Fibroblast of the aortic adventitia (primary cell): Measurements from ENCODE around the gene FANCD2OS. TPM values are rescaled to one million over a fixed set of nuclear protein-coding genes. Genes with fewer than 3 reads are reported as not detected.

ENCODE experiments used
- DNase-seq: peaks from one replicate; pipeline ENCODE4 v3.0.0-alpha.2; 2010; ENCODE audit warnings: low read depth
- H3K4me3 ChIP-seq: 2 replicates; pipeline ENCODE4 v1.5.1; 2011; ENCODE audit warnings: low read depth, mild to moderate bottlenecking, control low read depth, low read length, moderate library complexity
- total RNA-seq: library from RNA; depleted of rRNA; stranded (reverse); fragments of >200 nt; gene quantifications from 2 replicates; pipeline ENCODE4 v1.2.3, GENCODE V29; 2012; ENCODE audit warnings: low replicate concordance
- TF ChIP-seq, protein P1 (sequence below): IDR thresholded peaks from 2 replicates; pipeline ENCODE4 v1.5.1; 2011; ENCODE audit warnings: mild to moderate bottlenecking, low read length, control low read depth, inconsistent platforms; ENCODE audit not compliant: insufficient read depth

FANCD2OS gene
- total RNA-seq, 1 donor: not detected

DNA sequence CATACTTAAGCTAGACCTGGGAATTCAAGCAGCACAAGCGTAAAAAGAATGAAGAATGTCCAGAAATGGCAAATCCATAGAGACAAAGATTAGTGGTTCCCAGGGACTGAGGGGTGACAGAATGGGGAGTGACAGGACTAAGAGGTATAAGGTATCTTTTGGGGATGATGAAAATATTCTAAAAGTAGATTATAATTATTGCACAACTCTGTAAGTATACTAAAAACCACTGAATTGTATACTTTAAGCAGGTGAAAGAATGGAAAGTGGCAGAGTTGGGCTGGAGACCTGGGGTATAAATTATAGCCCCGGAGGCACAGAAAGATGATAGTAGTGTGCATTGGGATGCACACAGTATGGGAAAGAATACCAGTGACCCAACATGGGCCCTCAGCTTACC, 13.0 kb upstream of the FANCD2OS start:
- DNase-seq: no peak
- H3K4me3 ChIP-seq: no peak overlapping the region
- TF ChIP-seq, protein P1, sequence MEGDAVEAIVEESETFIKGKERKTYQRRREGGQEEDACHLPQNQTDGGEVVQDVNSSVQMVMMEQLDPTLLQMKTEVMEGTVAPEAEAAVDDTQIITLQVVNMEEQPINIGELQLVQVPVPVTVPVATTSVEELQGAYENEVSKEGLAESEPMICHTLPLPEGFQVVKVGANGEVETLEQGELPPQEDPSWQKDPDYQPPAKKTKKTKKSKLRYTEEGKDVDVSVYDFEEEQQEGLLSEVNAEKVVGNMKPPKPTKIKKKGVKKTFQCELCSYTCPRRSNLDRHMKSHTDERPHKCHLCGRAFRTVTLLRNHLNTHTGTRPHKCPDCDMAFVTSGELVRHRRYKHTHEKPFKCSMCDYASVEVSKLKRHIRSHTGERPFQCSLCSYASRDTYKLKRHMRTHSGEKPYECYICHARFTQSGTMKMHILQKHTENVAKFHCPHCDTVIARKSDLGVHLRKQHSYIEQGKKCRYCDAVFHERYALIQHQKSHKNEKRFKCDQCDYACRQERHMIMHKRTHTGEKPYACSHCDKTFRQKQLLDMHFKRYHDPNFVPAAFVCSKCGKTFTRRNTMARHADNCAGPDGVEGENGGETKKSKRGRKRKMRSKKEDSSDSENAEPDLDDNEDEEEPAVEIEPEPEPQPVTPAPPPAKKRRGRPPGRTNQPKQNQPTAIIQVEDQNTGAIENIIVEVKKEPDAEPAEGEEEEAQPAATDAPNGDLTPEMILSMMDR: no peak

DNA sequence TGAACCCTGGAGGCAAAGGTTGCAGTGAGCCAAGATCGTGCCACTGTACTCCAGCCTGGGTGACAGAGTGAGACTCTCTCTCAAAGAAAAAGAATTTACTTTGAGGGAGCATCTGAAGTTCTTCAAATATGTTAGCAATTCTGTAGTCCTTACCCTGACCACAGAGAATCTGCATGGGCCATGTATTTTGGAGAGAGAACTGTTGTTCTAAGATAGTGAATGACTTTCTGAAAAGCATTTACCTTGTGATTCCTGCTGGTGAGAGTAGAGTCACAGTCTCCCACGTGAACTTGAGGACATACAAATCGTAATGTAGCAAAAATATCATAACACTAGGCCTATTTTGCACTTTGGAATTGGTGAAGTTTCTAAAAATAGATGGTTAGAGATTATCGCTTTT, 11.3 kb upstream of the FANCD2OS start:
- H3K4me3 ChIP-seq: no peak overlapping the region
- TF ChIP-seq, protein P1: no peak
- no peak for DNase-seq

DNA sequence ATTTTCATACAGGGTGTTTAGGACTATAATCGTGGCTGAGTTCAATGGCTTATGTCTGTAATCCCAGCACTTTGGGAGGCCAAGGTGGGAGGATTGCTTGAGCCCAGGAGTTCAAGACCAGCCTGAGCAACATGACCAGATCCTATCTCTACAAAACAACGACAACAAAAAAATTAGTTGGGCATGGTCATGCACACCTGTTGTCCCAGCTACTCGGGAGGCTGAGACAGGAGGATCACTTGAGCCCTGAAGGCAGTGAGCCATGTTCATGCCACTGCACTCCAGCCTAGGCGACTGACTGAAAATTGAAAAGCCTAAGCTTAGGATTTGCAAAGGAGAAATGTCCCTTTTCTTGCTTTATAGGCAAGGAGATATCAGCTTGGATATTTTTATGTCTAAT, 8.9 kb upstream of the FANCD2OS start:
- TF ChIP-seq, protein P1: no peak
- peak overlapping the region; percentile 100 for H3K4me3 ChIP-seq

DNA sequence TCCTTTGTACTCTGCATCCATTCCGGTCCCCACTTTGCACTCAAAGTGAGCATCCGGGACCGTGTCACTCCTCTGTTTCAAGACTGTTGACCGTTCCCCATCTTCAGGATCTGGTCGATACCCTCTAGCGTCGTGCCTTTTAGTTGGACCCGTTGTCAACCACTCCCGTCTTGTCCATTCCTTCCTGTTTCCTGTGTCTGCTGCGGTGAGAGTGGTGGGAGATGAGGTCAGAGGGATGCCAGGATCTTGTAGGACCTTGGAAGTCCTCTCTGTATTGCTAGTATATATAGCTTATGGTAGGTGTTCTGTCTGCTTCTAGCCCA, 8.0 kb upstream of the FANCD2OS start:
- no peak for DNase-seq
- peak overlapping the region; percentile 100 for H3K4me3 ChIP-seq
- TF ChIP-seq, protein P1: no peak

More for the DNA sequence above, 8.9 kb upstream of the FANCD2OS start:
- DNase-seq: no peak

DNA sequence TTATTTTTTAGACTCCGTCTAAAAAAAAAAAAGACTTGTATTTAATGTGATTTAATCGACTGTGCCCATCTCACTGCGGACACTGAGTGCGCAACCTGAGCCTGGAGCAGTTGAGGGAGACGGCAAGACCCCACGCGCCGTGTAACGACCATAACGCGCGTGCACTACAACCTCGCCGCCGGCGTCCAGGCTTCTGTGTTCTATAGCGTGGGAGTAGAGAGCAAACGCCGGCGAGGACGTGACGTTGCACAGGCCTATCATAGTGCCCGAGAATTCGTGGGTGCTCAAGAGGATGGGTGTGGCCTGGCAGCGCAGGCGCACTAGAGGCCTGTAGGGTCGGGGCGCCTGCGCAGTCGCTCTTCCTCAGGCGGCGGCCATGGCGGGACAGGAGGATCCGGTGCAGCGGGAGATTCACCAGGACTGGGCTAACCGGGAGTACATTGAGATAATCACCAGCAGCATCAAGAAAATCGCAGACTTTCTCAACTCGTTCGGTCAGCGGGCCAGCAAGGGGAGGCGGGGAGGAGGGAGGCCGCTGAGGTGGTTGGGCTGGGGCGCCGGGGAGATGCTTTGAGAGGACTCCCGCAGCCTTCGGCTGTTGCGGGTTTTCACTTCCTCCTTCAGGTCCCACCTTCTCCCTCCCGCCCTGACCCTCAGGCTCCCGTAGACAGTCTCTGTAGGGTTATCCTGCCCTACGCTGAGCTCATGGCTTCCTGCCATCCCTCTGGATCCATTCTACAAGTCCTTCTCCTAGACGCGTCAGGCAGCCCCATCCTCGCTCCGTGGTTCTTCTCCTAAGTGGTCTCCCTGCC, 7.5 kb upstream of the FANCD2OS start, which contains the start of gene BRK1:
BRK1 (plus strand) TSS at position 350 of the 812 bp plus-strand sequence; CDS start at position 377, 27 bp downstream.
- peak within 1 kb of the TSS; percentile 100 for H3K4me3 ChIP-seq
- DNase-seq: peak; percentile 97
- TF ChIP-seq, protein P1: no peak

DNA sequence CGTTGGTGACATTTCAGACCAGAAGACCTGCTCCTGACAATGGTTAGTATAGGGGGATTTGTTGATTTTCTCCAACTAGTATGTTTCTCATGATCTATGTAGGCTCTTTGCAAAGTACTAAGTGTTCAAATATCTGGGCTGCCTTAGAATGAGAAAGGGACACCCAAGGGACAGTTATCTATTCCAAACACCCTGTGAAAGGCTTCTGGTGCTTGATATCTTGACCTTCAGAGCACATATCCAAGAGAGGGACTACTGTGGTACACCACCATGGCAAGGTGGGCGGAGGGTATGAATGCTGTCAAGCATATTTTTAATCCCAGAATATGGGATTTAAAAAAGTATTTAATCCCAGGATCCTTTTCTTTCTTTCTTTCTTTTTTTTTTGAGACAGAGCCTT, 1.1 kb downstream of the FANCD2OS start:
- TF ChIP-seq, protein P1: no peak
- no peak for DNase-seq
- H3K4me3 ChIP-seq: no peak overlapping the region
